ENCODE data around the gene CPD. TPM values are rescaled to one million over a fixed set of nuclear protein-coding genes. Genes with fewer than 3 reads are reported as not detected.
"Not testable (repeated sequence)": the region's sequence is repeated elsewhere in the genome, so short reads cannot be mapped to it uniquely, and the experiment has no call there.

Gene CPD
- polyA plus RNA-seq, 4 donors, result 81.5 to 92.2 (median 85.5) TPM

GRCh38 chr17:30381340-30381659 is 2.6 kb downstream of the CPD start:
- DNase-seq (ENCODE audit: low read depth in 4 of 4, low spot score in 2 of 4), result no peak

- DNase-seq (ENCODE audit: low read depth in 4 of 4, low spot score in 2 of 4), result no peak
Measured at GRCh38 chr17:30382345-30382744, 3.6 kb downstream of the CPD start.

DNA sequence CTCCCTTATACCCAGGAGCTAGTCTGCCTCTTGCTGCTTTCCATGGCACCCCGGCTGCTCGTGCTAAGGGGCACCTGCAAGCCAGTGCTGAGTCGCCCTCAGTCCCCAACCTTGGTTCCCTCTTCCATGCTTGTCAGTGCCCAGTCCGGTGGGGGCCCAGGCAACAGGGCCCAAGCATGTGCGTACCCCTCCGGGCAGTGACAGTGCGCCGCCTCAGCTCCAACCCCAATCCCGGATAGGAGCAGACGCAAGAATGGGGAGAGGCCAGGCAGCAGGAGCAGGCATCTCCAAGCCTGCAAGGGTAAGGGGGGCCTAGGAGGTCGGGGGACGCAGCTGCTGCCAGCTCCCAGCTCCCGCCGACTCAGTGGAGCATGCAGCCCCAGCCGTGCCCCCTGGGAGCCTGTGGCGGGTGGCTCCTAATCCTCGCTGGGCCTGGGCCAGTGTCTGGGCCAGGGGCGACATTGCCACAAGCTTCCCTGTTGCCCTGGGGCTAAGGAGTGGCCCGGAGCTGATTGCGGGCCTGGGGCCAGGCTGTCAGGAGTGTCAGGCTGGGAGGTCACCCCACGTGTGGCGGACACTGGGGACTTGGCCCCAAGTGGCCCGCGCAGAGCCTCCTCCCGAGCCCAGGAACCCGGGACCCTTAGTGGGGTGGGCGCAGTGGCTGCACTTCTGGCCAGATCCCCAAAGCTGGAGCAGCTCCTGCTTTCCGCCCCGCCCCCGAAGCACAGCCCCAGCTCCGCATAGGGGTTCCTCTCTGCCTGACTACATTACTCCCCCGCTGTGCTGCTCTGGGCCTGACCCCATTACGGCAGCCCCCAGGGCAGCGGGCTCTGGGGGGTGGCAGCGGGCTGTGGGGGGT is 9.8 kb downstream of the CPD start:
- DNase-seq (ENCODE audit: low read depth in 4 of 4, low spot score in 2 of 4), result no peak

DNA sequence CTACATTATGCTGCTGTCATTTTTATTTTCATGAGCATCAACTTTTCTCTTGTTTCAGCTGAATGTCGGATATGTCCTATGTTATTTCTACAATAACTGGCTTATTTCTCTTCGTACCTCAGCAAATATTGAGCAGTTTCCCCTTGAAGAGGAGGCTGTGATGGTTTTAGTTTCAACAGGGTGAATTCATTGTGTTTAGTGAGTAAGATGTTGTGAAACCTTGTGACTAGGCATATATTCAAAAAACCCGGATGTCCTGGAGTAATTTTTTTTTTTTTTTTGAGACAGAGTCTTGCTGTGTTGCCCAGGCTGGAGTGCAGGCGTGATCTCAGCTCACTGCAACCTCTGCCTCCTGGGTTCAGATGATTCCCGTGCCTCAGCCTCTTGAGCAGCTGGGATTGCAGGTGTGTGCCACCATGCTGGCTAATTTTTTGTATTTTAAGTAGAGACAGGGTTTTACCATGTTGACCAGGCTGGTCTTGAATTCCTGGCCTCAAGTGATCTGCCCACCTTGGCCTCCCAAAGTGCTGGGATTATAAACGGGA is 11.1 kb downstream of the CPD start:
- no peak for DNase-seq (ENCODE audit: low read depth in 4 of 4, low spot score in 2 of 4)

DNA sequence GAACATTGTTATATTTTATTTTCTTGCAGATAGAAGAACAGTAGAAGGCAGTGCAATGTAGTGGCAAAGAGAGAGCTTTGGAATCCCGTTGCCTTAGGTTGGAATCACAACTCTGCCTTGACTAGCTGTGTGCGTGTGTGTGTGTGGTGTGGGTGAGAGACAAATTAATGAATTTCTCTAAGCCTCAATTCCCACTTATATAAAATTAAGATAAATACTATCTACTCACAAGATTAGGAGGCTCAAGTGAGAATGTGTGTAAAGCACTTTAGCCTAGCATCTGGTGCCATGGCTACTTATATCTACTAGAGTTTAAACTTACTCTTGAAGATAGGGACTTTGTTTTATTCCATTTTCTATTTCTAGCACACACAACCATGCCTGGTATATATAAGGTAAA is 12.8 kb downstream of the CPD start:
- no peak for DNase-seq (ENCODE audit: low read depth in 4 of 4, low spot score in 2 of 4)

DNA sequence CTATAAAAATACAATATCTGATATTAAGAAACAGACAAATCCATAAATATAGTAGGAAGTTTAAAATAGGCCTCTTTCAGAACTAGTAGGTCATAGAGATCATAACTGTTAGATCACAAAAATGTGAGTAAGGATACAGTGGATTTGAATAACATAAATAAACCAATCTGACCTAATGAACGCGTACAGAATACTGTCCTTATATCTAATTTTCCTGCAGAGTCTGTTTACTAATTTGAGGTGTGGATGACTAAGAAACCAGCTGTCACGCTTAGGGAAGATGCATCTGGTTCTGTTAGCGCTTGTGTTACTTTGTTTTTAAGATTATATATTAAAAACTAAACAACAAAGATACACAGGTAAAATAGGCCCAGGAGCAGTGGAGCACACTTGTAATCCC is 14.8 kb downstream of the CPD start:
- no peak for DNase-seq (ENCODE audit: low read depth in 4 of 4, low spot score in 2 of 4)

DNA sequence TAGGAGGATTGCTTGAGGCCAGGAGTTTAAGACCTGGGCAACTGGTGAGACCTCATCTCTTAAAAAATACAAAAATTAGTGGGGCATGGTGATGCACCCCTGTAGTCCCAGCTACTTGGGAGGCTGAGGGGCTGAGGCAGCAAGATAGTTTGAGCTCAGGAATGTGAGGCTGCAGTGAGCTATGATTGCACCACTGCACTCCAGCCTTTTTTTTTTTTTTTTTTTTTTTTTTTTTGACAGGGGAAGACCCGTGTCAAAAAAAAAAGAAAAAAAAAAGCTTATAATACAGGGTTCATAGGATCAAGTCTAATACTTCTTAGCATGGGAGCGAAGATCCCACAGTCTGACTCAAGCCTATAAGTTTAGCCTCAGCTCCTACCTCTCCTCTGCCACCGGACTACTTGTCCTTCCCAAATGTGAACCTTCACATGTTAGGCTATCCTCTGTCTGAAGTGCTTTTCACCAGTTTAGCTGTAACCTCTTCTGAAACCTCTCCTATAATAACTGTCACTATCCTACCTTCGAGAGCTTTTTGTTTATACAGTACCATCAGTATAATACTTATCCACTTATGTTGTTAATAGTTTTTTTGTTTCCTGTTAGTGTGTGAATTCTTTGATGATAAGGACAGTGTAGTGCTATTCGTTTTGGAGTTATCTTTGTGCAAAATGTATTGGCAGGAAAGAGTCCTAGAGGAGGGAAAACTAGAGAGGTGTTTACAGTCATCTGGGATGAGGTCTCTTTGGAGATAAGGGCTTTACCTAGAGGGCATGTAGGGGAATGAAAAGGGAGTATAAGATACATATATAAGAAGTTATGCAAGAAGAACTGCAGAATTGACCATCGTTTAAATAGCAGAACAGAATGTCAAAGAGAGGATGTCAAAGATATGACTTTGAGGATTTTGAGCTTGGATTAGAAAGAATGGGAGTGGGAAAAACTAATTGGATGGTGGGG is 15.5 kb downstream of the CPD start:
- no peak for DNase-seq (ENCODE audit: low read depth in 4 of 4, low spot score in 2 of 4)

DNA sequence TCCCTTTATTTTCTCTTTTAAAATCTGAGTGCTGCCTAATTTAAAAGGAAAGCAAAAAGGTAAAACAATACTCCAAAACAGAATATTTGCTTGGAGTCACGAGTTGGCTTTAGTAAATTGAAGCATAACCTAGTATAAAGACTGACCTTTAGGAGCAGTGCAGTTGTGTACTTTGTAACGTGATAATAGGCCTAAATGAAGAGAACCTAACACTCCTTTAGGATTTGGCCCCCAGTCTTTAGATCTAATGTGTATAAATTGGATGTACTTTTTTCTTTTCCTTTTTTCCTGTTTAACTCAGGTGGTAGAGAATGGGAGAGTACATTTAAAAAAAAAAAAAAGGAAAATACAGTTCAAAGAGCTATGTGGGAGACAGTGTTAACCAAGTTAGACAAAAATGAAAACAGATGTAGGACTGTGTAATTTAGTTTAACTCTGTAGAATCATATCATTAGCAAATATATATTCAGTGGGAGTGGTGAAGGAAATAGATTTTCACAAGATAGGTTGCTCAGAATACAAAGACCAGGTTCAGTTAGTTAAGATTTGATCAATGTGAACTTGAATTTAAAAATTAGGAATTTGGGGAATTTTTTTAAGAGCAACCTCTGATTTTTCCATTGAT is 16.8 kb downstream of the CPD start:
- DNase-seq (ENCODE audit: low read depth in 4 of 4, low spot score in 2 of 4), result no peak

- DNase-seq (ENCODE audit: low read depth in 4 of 4, low spot score in 2 of 4), result no peak
Measured at GRCh38 chr17:30396129-30396528, 17.4 kb downstream of the CPD start.

DNA sequence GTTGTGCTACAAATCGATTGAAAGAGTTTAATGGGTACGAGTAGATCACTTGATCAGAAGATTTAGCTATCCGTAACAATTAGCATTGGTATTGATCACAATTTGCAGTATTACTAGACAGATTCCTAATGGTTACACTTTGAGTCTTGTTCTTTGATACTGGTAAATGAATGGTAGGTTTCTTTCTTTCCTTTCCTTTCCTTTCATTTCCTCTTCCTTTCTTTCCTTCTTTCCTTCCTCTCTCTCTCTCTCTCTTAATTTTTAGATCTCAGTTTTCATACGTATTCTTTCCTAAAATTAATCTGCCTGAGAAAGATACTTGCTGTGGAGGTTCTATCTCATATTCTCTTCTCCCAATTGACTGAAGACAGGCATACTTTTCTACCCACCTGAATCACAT is 17.9 kb downstream of the CPD start:
- DNase-seq (ENCODE audit: low read depth in 4 of 4, low spot score in 2 of 4), result no peak

- no peak for DNase-seq (ENCODE audit: low read depth in 4 of 4, low spot score in 2 of 4)
Measured at GRCh38 chr17:30398328-30399041, 19.8 kb downstream of the CPD start.

- no peak for DNase-seq (ENCODE audit: low read depth in 4 of 4, low spot score in 2 of 4)
Measured at GRCh38 chr17:30401097-30401496, 22.4 kb downstream of the CPD start.

GRCh38 chr17:30405161-30405560 is 26.4 kb downstream of the CPD start:
- no peak for DNase-seq (ENCODE audit: low read depth in 4 of 4, low spot score in 2 of 4)

GRCh38 chr17:30410627-30411026 is 31.9 kb downstream of the CPD start:
- DNase-seq (ENCODE audit: low read depth in 4 of 4, low spot score in 2 of 4), result not testable (repeated sequence)

DNA sequence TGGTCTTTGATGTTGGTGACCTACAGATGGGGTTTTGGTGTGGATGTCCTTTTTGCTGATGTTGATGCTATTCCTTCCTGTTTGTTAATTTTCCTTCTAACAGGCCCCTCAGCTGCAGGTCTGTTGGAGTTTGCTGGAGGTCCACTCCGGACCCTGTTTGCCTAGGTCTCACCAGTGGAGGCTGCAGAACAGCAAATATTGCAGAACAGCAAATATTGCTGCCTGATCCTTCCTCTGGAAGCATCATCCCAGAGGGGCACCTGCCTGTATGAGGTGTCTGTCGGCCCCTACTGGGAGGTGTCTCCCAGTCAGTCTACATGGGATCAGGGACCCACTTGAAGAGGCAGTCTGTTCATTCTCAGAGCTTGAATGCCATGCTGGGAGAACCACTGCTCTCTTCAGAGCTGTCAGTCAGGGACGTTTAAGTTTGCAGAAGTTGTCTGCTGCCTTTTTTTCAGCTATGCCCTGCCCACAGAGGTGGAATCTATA is 33.3 kb downstream of the CPD start:
- not testable (repeated sequence) for DNase-seq (ENCODE audit: low read depth in 4 of 4, low spot score in 2 of 4)

- DNase-seq (ENCODE audit: low read depth in 4 of 4, low spot score in 2 of 4), result no peak
Measured at GRCh38 chr17:30413109-30413508, 34.4 kb downstream of the CPD start.

DNA sequence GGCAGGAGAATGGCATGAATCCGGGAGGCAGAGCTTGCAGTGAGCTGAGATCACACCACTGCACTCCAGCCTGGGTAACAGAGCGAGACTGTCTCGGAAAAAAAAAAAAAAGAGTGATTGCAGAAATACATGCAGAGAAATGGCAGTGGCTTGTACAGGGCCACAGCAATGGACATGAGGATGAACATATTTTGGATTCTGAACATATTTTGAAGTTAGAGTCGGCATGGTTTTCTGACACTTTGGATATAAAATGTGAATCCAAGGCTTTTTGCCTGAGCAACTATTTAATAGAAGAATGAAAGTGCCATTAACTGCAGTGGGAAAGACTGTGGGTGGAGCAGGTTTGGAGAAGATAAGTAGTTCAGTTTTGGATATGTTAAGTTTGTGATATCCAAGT is 35.8 kb downstream of the CPD start:
- DNase-seq (ENCODE audit: low read depth in 4 of 4, low spot score in 2 of 4), result no peak

GRCh38 chr17:30415491-30415890 is 36.8 kb downstream of the CPD start:
- no peak for DNase-seq (ENCODE audit: low read depth in 4 of 4, low spot score in 2 of 4)

DNA sequence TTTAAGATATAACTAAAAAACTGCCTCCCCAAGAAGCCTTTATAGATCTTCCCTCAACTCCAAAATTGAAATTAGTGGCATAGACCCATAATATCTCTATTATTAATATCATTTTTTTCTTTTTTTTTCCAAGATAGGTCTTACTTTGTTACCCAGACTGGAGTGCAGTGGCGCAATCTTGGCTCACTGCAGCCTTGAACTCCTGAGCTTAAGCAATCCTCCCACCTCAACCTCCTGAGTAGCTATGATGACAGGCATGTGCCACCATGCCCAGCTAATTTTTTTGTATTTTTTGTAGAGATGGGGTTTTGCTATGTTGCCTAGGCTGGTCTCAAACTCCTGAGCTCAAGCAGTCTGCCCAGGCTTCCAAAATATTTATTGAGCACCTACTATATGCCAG is 39.3 kb downstream of the CPD start:
- DNase-seq (ENCODE audit: low read depth in 4 of 4, low spot score in 2 of 4), result not testable (repeated sequence)

- DNase-seq (ENCODE audit: low read depth in 4 of 4, low spot score in 2 of 4), result no peak
Measured at GRCh38 chr17:30421592-30421991, 42.9 kb downstream of the CPD start.
